DOHH2 (cell line): ENCODE measurements around the gene IQGAP3.

Experiments used
- H3F3A ChIP-seq: fragments of 200-600 bp; sonication (generic), shearing (Covaris generic); 2 replicates; pipeline ENCODE4 v1.6.0; 2016; ENCODE audit warnings: antibody characterized with exemption, mild to moderate bottlenecking; ENCODE audit not compliant: control insufficient read depth, insufficient read depth
- H3K27ac ChIP-seq: fragments of 200-600 bp; sonication (generic); 2 replicates; pipeline ENCODE4 v1.5.1; 2014; ENCODE audit warnings: low read depth, mild to moderate bottlenecking, low read length, moderate library complexity
- H3K27me3 ChIP-seq: fragments of 200-600 bp; sonication (generic); 2 replicates; pipeline ENCODE4 v1.6.1; 2014; ENCODE audit warnings: mild to moderate bottlenecking, low read length, mixed read lengths; ENCODE audit not compliant: control insufficient read depth
- H3K36me3 ChIP-seq: fragments of 200-600 bp; sonication (generic); 2 replicates; pipeline ENCODE4 v1.6.1; 2014; ENCODE audit warnings: mild to moderate bottlenecking, low read length, moderate library complexity, mixed read lengths; ENCODE audit not compliant: control insufficient read depth
- H3K4me1 ChIP-seq: fragments of 200-600 bp; sonication (generic); 2 replicates; pipeline ENCODE4 v1.6.1; 2014; ENCODE audit warnings: mild to moderate bottlenecking, low read length, mixed read lengths; ENCODE audit not compliant: control insufficient read depth
- H3K4me2 ChIP-seq: fragments of 200-600 bp; sonication (generic); 2 replicates; pipeline ENCODE4 v1.6.0; 2014; ENCODE audit warnings: mild to moderate bottlenecking, low read length, moderate library complexity
- H3K4me3 ChIP-seq: fragments of 200-600 bp; sonication (generic); 2 replicates; pipeline ENCODE4 v1.5.1; 2014; ENCODE audit warnings: mild to moderate bottlenecking, low read length, mixed read lengths
- H3K79me2 ChIP-seq: fragments of 200-600 bp; sonication (generic); 2 replicates; pipeline ENCODE4 v1.6.1; 2014; ENCODE audit warnings: mild to moderate bottlenecking, low read length, mixed read lengths; ENCODE audit not compliant: control insufficient read depth
- H3K9me2 ChIP-seq: fragments of 200-600 bp; sonication (generic); replicated peaks from 2 replicates; pipeline ENCODE4 v1.6.1; 2014; ENCODE audit warnings: mild to moderate bottlenecking, low read length, mixed read lengths; ENCODE audit not compliant: control insufficient read depth
- H3K9me3 ChIP-seq: fragments of 200-600 bp; sonication (generic); 2 replicates; pipeline ENCODE4 v1.6.1; 2014; ENCODE audit warnings: antibody characterized with exemption, low read length, mixed read lengths; ENCODE audit not compliant: control insufficient read depth, insufficient read depth
- H4K20me1 ChIP-seq: fragments of 200-600 bp; sonication (generic); 2 replicates; pipeline ENCODE4 v1.6.0; 2014; ENCODE audit warnings: low read depth, mild to moderate bottlenecking, antibody characterized with exemption, low read length, moderate library complexity; ENCODE audit not compliant: control insufficient read depth, insufficient read depth
- EZH2phosphoT487 ChIP-seq: fragments of 200-600 bp; sonication (generic); IDR thresholded peaks from 2 replicates; pipeline ENCODE4 v1.6.1; 2017; ENCODE audit warnings: borderline replicate concordance, mild to moderate bottlenecking, antibody characterized with exemption, low read length, moderate library complexity, mixed read lengths
- TF ChIP-seq, protein P1 (sequence below): fragments of 200-600 bp; sonication (generic); IDR thresholded peaks from one replicate; pipeline ENCODE4 v1.5.1; 2014; ENCODE audit warnings: antibody characterized with exemption, mild to moderate bottlenecking, low read depth, low read length; ENCODE audit not compliant: poor library complexity, severe bottlenecking

Gene IQGAP3

DNA sequence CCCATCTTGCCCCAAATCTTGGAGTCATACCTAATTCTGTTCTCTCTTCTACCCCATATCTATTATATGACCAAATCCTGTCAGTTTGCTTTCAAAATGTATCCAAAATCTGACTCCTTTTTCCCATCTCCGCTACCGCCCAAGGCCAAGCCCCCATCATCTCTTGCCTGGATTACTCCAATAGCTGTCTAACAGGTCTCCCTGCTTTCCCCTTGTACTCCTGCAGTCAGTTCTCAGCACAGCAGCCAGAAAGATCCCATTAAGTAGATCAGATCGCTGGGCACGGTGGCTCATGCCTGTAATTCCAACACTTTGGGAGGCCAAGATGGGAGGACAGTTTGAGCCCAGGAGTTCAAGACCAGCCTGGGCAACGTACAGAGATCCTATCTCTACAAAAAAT lies 19.8 kb downstream of the IQGAP3 start:
- Histone ChIP-seq H3K36me3 (peaks cover 38% of the 10 kb centered on the region), H4K20me1 (no peaks in the 10 kb centered on the region), H3F3A (no peaks in the 10 kb centered on the region), H3K9me3 (no peaks in the 10 kb centered on the region), H3K27ac (no peak overlapping the region), H3K4me3 (no peak overlapping the region), H3K4me2 (peak overlapping the region; percentile 48), H3K27me3 (no peaks in the 10 kb centered on the region), H3K4me1 (peaks cover 46% of the 10 kb centered on the region), H3K9me2 (no peaks in the 10 kb centered on the region), H3K79me2 (no peaks in the 10 kb centered on the region)
- no peak for TF ChIP-seq EZH2phosphoT487
- TF ChIP-seq, protein P1, sequence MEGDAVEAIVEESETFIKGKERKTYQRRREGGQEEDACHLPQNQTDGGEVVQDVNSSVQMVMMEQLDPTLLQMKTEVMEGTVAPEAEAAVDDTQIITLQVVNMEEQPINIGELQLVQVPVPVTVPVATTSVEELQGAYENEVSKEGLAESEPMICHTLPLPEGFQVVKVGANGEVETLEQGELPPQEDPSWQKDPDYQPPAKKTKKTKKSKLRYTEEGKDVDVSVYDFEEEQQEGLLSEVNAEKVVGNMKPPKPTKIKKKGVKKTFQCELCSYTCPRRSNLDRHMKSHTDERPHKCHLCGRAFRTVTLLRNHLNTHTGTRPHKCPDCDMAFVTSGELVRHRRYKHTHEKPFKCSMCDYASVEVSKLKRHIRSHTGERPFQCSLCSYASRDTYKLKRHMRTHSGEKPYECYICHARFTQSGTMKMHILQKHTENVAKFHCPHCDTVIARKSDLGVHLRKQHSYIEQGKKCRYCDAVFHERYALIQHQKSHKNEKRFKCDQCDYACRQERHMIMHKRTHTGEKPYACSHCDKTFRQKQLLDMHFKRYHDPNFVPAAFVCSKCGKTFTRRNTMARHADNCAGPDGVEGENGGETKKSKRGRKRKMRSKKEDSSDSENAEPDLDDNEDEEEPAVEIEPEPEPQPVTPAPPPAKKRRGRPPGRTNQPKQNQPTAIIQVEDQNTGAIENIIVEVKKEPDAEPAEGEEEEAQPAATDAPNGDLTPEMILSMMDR: no peak

DNA sequence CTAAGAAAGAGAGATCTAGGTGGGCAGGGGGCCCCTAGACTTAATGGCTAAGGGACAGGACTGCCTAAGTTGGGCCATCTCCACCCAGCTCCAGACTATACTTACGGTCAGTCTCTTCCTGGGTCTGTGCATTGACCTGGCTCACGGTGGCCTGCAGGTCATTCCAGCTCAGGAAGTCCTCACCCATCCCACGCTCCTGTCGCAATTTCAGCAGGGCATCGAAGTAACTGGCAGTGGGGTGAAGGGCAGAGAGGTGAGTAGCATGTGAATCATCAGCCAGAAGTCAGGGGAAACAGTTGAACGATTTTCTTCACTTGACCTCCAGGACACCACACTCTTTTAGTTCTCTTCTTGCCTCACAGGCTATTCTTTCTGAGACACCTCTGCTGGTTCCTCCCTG lies 20.5 kb downstream of the IQGAP3 start:
- Histone ChIP-seq H3K79me2 (no peaks in the 10 kb centered on the region), H3K4me3 (peak overlapping the region; percentile 34), H3K27ac (peak overlapping the region; percentile 50; the same call in 1 of the 2 replicates), H3K9me3 (no peaks in the 10 kb centered on the region), H3K36me3 (peaks cover 39% of the 10 kb centered on the region), H3K4me1 (peaks cover 51% of the 10 kb centered on the region), H3K27me3 (no peaks in the 10 kb centered on the region), H3K4me2 (peak overlapping the region; percentile 48), H4K20me1 (no peaks in the 10 kb centered on the region), H3K9me2 (no peaks in the 10 kb centered on the region), H3F3A (no peaks in the 10 kb centered on the region)
- no peak for TF ChIP-seq EZH2phosphoT487
- TF ChIP-seq, protein P1: no peak

DNA sequence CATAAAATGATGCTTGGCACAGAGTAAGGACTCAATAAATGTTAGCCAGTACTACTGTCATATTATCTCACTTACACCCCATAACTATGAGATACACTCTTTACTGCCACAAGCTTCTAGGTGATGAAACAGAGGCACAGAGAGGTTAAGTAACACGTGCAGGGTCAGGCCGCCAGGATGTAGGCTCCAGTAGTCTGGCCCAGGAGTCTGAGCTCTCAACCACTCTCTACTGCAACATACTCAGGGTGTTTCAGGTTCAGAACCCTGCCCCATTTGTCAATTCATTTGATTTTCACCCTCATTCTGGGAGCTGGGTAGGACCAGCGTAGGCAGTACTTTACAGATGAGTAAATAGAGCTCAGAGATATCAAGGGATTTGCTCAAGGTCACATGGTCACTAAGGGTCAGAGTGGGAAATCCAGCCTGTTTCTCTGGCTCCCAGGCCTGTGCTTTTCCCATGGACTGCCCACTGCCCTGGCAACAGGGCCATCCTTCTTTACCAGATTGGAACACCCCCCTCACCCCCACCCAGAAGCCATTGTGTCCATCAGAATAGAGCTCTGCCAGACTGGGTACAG lies 21.2 kb downstream of the IQGAP3 start:
- peak overlapping the region; percentile 34 for H3K4me3 ChIP-seq
- H3F3A ChIP-seq: no peaks in the 10 kb centered on the region
- peak overlapping the region; percentile 48 for H3K4me2 ChIP-seq
- no peaks in the 10 kb centered on the region for H3K9me3 ChIP-seq
- no peaks in the 10 kb centered on the region for H4K20me1 ChIP-seq
- no peaks in the 10 kb centered on the region for H3K9me2 ChIP-seq
- TF ChIP-seq, protein P1: no peak
- TF ChIP-seq EZH2phosphoT487: no peak
- peaks cover 51% of the 10 kb centered on the region for H3K4me1 ChIP-seq
- H3K79me2 ChIP-seq: no peaks in the 10 kb centered on the region
- H3K36me3 ChIP-seq: peaks cover 38% of the 10 kb centered on the region
- no peaks in the 10 kb centered on the region for H3K27me3 ChIP-seq
- H3K27ac ChIP-seq: peak overlapping the region; percentile 50
